Mucosa of stomach (tissue), 1 donor: ENCODE data around the gene MEMO1.
"Not testable (repeated sequence)": the region's sequence is repeated elsewhere in the genome, so short reads cannot be mapped to it uniquely, and the experiment has no call there.

Experiments used
- H3K27me3 ChIP-seq: one replicate; pipeline ENCODE4 v1.7.0; 2013; ENCODE audit warnings: mild to moderate bottlenecking, low read length; ENCODE audit not compliant: control insufficient read depth, insufficient read depth
- H3K36me3 ChIP-seq: one replicate; pipeline ENCODE4 v1.7.0; 2013; ENCODE audit warnings: low read length; ENCODE audit not compliant: control insufficient read depth, insufficient read depth
- H3K4me1 ChIP-seq: one replicate; pipeline ENCODE4 v1.7.0; 2013; ENCODE audit warnings: mild to moderate bottlenecking, low read length; ENCODE audit not compliant: control insufficient read depth, insufficient read depth
- H3K4me3 ChIP-seq: one replicate; pipeline ENCODE4 v1.7.0; 2013; ENCODE audit warnings: low read length
- H3K9ac ChIP-seq: one replicate; pipeline ENCODE4 v1.7.0; 2013; ENCODE audit warnings: mild to moderate bottlenecking, low read length, moderate library complexity
- H3K9me3 ChIP-seq: one replicate; pipeline ENCODE4 v1.7.0; 2013; ENCODE audit warnings: mild to moderate bottlenecking, low read length, moderate library complexity; ENCODE audit not compliant: control insufficient read depth
- donor health status: Pancreatic carcinoma.

MEMO1 gene

DNA sequence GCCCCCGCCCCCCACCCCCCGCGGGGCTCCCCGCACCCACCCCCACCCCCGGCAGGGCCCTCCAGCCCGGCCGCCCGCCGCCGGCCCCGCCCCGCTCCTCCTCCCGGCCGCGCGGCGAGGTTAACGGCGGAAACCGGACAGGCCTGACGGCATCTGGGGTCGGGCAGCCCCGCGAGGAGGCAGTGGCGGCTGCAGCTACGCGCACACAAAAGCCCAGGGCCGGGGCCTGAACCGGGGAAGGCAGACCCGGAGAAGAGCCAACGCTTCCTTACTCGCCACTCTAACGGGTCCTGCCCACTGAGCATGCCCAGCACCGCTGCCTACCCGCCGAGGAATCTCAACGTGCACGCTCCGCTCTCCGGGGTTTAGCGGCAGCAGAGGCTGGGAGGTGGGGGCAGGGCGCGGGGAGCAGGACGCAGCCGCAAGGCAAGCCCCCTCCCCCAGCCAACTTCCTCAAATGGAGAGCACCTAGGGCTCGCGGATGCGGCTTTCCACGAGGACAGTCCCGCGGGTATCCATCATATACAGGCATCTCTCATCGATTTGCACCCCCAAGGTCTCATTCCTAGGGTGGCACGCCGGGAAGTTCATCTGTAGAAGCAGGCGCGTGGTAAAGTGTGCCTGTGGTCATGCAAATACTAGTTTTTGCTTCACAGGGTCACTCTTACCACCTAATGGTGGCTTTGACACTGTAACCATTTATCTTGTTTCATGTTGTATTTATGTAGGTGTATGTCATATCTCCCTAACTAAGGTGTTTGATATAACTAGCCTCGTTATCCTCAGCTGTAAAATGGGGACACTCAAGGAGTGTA is at the start of gene MEMO1:
Gene MEMO1 (minus strand): TSS at position 339 of the 815 bp plus-strand sequence. CDS start 761 bp downstream, outside the sequence.
- no peaks in the 10 kb centered on the region for H3K36me3 ChIP-seq
- peaks cover 12% of the 10 kb centered on the region for H3K4me1 ChIP-seq
- peak within 1 kb of the TSS; percentile 66 for H3K9ac ChIP-seq
- H3K4me3 ChIP-seq: peak within 1 kb of the TSS; percentile 66
- no peaks in the 10 kb centered on the region for H3K27me3 ChIP-seq
- H3K9me3 ChIP-seq: no peaks in the 10 kb centered on the region

- H3K9ac ChIP-seq: no peak overlapping the region
- H3K9me3 ChIP-seq: no peaks in the 10 kb centered on the region
- no peaks in the 10 kb centered on the region for H3K36me3 ChIP-seq
- no peaks in the 10 kb centered on the region for H3K27me3 ChIP-seq
- no peaks in the 10 kb centered on the region for H3K4me1 ChIP-seq
- H3K4me3 ChIP-seq: no peak overlapping the region
These were observed 49.5 kb upstream of the MEMO1 start for GRCh38 chr2:32060266-32060665.

- Histone ChIP-seq H3K4me3 (no peak overlapping the region), H3K27me3 (no peaks in the 10 kb centered on the region), H3K36me3 (no peaks in the 10 kb centered on the region), H3K9ac (no peak overlapping the region), H3K4me1 (no peaks in the 10 kb centered on the region), H3K9me3 (no peaks in the 10 kb centered on the region)
These were observed 47.3 kb upstream of the MEMO1 start for GRCh38 chr2:32058130-32058529.

- H3K9me3 ChIP-seq, H3K4me3 ChIP-seq, H3K36me3 ChIP-seq, H3K4me1 ChIP-seq, H3K27me3 ChIP-seq, H3K9ac ChIP-seq: not testable (repeated sequence)
These were observed 43.8 kb upstream of the MEMO1 start for GRCh38 chr2:32054583-32054982.

GRCh38 chr2:32051836-32052439 is 41.1 kb upstream of the MEMO1 start:
- no peak overlapping the region for H3K4me3 ChIP-seq
- no peaks in the 10 kb centered on the region for H3K36me3 ChIP-seq
- no peak overlapping the region for H3K9ac ChIP-seq
- no peaks in the 10 kb centered on the region for H3K4me1 ChIP-seq
- H3K9me3 ChIP-seq: no peaks in the 10 kb centered on the region
- no peaks in the 10 kb centered on the region for H3K27me3 ChIP-seq

DNA sequence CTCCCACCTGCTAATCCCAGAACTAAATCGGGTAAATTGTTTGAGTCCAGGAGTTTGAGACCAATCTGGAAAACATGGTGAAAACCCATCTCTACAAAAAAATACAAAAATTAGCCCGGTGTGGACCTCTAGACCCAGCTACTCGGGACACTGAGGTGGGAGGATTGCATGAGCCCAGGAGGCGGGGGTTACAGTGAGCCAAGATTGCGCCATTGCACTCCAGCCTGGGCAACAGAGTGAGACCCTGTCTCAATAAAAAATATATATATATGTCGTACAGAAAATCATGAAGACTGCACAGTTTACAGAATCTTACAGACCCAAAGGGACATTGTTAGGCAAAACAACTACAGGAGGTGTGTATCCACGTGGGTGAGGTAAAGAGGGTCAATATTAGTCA is 32.8 kb upstream of the MEMO1 start:
- Histone ChIP-seq H3K9me3 (no peaks in the 10 kb centered on the region), H3K4me3 (no peak overlapping the region), H3K9ac (no peak overlapping the region), H3K4me1 (peaks cover 6% of the 10 kb centered on the region), H3K36me3 (no peaks in the 10 kb centered on the region), H3K27me3 (no peaks in the 10 kb centered on the region)

DNA sequence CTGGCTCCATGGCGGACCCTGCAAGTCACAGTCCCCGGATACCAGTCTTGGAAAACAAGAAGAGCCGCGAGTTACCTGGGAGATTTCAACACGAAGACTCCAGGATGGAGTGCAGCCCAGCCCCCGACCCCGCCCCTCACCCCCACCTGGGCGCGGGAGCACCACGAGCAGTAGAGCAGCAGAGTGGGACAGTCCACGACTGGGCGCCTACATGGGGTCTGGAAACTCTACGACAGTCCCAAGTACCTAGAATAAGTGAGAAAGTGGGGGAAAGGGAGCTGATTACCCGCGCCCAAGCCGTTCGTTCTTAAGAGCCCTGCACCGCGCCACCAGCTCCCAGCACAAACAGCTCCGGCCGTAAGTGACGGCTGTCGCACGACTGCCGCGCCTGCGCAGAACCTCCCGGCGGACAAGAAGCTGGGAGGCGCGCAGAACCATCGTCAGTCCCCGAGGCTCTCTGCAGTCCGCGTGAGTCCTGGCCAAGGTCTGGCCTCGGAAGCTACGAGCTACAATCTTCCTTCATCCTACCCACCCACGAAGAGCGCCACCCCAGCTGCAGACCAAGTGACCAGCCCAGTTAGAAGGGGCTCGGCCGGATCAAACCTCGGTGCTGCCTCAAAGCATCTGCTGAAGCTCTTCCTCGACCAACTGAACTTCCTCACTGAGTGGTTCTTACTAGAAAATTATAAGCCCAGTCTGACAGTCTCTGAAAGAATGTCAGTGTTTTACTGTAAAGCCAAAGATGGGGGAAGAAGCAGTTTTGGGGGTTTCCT is 28.8 kb upstream of the MEMO1 start, which contains the start of gene DPY30:
Gene DPY30 (minus strand): TSS at position 359 of the 773 bp plus-strand sequence. CDS start 349 bp downstream, at position 10.
- H3K36me3 ChIP-seq: no peaks in the 10 kb centered on the region
- no peaks in the 10 kb centered on the region for H3K9me3 ChIP-seq
- peak within 1 kb of the TSS; percentile 75 for H3K9ac ChIP-seq
- peaks cover 6% of the 10 kb centered on the region for H3K4me1 ChIP-seq
- H3K27me3 ChIP-seq: no peaks in the 10 kb centered on the region
- peak within 1 kb of the TSS; percentile 83 for H3K4me3 ChIP-seq

DNA sequence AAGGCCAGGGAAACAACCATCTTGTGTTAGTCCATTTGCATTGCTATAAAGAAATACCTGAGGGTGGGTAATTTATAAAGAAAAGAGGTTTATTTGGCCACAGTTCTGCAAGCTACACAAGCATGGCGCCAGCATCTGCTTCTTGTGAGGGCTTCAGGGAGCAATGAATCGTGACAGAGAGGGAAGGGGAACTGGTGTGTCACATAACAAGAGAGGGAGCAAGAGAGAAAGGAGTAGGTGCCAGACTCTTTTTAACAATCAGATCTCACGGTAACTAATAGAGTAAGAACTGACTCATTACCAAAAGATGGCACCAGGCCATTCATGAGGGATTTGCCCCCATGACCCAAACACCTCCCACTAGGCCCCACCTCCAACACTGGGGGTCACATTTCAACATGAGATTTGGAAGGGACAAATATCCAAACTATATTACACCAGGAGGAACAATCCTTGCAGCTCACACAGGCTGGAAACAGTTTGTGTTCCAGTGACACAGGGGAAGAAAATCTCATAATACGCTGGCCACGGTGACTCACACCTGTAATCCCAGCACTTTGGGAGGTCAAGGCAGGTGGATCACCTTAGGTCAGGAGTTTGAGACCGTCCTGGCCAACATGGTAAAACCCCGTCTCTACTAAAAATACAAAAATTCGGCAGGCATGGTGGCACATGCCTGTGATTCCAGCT is 23.5 kb upstream of the MEMO1 start:
- H3K27me3 ChIP-seq, H3K36me3 ChIP-seq, H3K4me3 ChIP-seq, H3K9me3 ChIP-seq, H3K4me1 ChIP-seq, H3K9ac ChIP-seq: not testable (repeated sequence)

GRCh38 chr2:32018789-32019482 is 8.1 kb upstream of the MEMO1 start:
- not testable (repeated sequence) for H3K36me3 ChIP-seq

GRCh38 chr2:32012872-32013271 is 2.1 kb upstream of the MEMO1 start:
- H3K9ac ChIP-seq: no peak overlapping the region
- H3K4me1 ChIP-seq: peaks cover 7% of the 10 kb centered on the region
- H3K4me3 ChIP-seq: no peak overlapping the region
- no peaks in the 10 kb centered on the region for H3K36me3 ChIP-seq
- no peaks in the 10 kb centered on the region for H3K9me3 ChIP-seq
- H3K27me3 ChIP-seq: no peaks in the 10 kb centered on the region

More at GRCh38 chr2:32018789-32019482, 8.1 kb upstream of the MEMO1 start:
- H3K4me3 ChIP-seq, H3K4me1 ChIP-seq, H3K27me3 ChIP-seq, H3K9me3 ChIP-seq, H3K9ac ChIP-seq: not testable (repeated sequence)

DNA sequence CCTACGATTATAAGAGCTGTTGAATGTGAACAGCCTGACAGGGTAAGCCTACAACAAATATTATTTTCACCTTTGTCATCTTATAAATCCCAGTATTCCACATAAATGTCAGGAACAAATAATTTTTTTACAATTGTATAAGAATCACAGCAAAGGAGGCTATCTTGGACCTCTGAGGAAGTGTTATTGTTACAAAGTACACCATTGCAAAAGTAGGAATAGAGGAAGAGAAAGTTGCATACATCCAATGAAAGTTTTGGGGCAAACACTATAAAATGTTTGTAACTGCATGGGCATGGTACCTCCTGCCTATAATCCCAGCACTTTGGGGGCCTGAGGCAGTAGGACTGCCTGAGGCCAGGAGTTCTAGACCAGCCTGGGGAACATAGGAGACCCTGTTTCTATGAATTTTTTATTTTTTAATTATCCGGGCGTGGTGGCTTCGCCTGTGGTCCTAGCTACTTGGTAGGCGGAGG is 715 bp upstream of the MEMO1 start:
- Histone ChIP-seq H3K27me3 (no peaks in the 10 kb centered on the region), H3K9me3 (no peaks in the 10 kb centered on the region), H3K36me3 (no peaks in the 10 kb centered on the region), H3K4me3 (peak overlapping the region; percentile 66), H3K9ac (peak overlapping the region; percentile 66), H3K4me1 (peaks cover 12% of the 10 kb centered on the region)
